GM21737 (cell line): ENCODE measurements around the gene LIMS2.

Experiments used
- ATAC-seq: cut with Tn5 transposase; IDR thresholded peaks from one replicate; pipeline ENCODE4 v1.9.1; 2021; ENCODE audit warnings: mild to moderate bottlenecking, moderate library complexity; ENCODE audit not compliant: unreplicated experiment

Gene LIMS2

DNA sequence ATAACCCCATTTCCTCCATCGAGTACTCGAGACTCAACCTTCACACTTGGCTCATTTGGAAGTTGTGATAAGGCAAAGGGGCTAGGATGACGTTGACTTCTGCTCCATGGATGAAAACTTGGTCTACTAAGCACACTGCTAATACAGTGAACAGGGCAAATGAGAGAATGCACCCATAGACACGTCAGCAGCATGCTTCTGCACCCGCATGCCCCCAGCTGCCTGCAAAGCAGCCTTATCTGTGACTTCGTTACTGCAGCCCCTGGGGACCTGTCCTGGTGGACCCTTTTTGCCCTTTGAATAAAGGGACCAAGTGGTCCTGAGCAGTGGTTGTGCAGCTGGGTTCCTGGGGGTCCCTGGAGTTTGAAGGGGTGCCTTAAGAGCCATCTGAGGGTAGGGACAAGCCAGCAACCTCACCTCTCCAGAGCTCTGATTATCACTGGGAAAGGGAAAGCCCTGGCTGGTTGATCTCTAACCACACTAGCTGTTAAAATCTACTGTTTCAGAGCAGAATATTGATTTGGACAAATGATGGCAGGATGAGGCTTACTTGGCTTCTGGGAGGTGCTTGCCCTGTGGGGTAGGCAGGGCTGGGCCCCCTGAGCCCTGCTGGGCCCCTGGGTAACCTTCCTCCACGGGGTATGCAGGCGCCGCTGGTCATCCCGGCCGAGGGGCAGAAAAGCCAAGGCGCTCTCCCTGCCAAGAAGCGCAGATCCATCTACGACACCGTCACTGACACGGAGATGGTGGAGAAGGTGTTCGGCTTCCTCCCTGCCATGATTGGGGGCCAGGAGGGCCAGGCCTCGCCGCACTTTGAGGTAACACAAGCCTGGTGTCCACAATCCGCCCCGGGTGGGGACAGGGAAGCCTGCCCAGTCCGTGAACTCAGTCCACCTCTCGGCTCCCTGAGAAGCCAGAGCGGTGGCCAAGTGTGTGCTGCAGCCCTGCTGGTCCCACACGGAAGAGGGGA, 67.0 kb downstream of the LIMS2 start:
- no peak for ATAC-seq

DNA sequence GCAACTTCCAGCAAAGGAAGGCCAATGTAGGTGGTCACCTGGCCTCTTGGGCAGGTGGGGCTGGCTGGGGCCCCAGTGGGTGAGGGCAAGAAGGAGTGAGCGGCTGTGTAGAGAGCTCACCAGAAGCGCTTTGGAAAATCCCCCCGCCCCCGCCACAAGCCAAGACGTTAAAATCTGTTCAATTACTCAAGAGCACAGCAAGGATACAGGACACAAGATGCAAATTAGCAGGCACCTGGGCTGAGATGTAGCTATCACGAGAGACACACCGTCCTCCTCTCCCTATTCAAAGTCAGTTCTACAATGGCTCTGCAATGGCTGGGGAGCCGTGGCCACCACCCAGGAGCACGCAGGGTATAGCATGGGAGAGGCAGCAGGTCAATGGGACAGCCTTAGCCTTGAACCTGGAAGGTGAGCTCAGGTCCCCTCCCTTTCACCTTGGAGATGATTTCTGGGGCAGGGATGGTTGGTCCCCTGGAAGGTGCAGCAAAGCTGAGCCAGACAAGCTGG, 67.9 kb downstream of the LIMS2 start:
- ATAC-seq = no peak

DNA sequence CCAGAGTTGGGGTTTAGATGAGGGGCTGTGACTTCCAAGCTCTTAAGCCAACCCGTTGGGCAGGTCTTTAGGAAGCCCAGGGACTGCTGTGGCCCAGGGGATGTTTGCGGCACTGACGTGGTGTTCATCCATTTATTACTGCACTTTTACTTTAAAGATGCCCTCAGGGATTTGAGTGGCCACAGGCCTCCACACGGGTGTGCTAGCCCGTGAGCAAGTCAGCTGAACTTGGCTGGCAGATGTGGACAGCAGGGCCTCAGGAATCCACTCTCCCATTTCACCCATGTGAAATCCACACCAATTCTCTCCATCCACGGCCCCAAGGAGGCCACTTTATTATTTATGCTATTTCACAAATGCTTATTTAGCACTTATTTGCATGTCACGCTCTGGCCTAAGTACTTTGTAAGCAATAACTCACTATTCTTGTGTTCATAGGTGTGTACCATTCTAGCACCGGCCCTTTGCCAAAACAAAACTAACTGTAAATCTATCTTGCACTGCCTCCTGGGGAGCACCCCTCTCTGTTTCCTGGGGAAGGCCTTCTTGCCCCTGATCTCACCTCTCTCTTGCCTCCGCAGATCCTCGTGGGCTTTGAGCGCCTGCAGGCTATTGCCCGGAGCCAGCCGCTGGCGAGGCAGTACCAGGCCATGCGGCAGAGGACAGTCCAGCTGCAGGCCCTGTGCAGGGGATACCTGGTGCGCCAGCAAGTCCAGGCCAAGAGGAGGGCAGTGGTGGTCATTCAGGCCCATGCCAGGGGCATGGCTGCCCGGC, 68.5 kb downstream of the LIMS2 start:
- ATAC-seq = no peak

DNA sequence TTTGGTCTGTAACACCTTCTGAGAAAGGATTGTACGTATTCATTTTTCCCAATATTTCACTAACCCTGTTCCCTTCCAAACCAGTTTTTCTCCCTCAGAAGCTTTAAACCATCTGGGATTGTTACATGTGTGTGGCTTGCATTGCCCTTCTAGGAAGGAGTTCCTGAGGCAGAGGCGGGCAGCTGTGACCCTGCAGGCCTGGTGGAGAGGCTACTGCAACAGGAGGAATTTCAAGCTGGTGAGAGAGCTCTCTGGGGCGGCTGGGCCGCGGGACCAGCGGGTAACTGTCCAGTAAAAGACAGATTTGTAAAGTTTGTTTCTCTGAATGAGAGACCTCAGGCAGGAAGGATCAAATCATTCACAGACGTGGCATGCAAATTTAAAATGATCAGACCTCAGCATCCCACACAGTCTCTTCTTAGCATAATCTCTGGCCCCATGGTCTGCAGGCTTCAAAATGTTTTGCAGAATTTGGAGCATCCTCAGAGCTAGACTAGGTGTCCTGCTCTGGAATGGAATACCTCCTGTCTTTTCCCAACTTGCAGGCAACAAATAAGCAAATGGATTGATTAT, 69.6 kb downstream of the LIMS2 start:
- no peak for ATAC-seq

DNA sequence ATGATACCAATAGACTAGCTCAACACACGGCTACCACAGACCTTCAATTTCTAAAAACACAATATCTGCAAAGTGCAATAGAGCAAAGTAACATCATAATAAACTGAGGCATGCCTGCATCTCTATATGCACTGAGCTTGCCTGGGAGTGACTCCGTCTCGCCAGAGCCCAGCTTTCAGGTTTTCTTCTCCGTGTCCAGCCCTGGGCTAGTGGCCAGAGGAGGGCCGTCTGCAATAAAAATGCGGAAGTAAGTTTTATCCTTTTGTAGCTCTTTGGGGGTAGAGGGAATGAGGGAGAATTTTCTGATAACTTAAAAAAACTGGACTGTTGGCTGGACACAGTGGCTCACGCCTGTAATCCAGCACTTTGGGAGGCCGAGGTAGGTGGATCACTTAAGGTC, 70.3 kb downstream of the LIMS2 start:
- no peak for ATAC-seq

DNA sequence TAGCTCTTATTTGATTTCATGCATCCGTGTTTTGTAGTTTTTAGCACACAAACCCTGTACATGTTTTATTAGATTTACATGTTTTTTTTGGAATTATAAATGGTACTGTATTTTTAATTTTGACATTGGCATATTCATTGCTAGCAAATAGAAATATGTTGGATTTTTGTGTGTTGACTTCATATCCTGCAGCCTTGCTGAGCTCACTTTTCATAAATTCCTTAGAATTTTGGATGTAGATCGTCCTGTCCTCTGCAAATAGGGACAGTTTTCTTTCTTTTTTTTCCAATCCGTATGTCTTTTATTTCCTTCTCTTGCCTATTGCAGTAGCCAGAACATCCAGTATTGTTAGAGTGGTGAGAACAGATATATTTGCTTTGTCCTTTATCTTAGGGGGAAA, 76.1 kb downstream of the LIMS2 start:
- no peak for ATAC-seq

DNA sequence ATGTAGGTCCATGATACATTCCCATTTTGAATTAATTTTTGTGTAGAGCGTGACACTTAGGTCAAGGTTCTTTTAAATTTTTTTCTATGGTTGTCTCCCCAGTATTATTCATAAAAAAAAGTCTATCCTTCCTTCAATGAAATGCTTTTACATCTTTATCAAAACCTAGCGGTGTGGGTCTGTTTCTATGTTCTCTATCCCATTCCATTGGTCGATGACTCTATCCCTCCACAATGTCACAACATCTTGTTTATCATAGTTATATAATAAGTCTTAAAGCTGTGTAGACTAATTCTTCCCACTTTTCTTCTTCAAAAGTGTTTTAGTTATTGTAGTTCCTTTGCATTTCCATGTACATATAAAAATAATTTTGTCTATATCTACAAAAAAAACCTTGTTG, 76.6 kb downstream of the LIMS2 start:
- ATAC-seq = no peak

DNA sequence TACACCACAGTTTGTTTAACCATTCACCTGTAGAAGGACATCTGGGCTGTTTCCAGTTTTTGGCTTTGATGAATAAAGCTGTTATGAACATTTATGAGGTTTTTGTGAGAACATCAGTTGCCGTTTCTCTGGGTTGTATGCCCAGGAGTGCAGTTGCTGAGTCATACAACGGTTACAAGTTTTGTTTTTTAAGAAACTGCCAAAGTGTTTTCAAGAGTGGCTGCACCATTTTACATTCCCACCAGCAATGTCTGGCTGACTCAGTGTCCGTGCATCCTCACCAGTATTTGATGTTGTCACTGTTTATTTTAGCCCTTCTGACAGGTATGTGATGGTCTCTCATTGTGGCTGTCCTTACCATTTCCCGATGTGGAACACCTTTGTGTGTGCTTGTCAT, 77.3 kb downstream of the LIMS2 start:
- no peak for ATAC-seq

DNA sequence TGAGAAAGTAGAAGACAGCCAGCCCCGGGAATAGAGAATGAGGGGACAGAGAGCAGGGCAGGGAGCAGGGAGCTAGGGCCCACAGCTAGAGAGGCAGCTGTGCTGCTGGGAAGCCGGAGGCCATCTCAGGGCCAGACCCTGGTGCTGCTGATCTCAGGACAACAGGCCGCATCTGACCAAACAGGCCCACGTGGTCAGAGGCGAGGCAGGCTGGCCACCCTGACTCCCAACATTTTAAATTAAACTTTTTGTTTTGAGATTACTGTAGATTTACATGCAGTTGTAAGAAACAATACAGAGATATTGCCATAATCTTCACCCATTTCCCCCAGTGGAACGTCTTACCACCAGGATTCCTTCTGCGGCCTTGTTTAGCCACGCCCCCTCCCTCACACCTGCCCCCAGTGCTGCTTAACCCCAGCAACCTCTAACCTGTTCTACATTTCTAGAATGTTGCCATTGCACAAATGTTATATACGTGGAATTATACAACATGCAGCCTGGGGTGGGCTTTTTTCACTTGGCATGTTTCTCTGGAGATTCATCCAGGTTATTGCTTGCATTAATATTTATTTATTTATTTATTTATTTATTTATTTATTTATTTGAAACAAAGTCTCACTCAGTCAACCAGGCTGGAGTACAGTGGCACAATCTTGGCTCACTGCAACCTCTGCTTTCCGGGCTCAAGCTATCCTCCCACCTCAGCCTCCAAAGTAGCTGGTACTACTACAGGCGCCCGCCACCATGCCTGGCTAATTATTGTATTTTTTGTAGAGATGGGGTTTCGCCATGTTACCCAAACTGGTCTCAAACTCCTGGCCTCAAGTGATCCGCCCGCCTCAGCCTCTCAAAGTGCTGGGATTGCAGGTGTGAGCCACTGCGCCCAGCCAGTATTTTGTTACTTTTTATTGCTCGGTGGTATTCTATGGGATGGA, 78.0 kb downstream of the LIMS2 start:
- no peak for ATAC-seq

DNA sequence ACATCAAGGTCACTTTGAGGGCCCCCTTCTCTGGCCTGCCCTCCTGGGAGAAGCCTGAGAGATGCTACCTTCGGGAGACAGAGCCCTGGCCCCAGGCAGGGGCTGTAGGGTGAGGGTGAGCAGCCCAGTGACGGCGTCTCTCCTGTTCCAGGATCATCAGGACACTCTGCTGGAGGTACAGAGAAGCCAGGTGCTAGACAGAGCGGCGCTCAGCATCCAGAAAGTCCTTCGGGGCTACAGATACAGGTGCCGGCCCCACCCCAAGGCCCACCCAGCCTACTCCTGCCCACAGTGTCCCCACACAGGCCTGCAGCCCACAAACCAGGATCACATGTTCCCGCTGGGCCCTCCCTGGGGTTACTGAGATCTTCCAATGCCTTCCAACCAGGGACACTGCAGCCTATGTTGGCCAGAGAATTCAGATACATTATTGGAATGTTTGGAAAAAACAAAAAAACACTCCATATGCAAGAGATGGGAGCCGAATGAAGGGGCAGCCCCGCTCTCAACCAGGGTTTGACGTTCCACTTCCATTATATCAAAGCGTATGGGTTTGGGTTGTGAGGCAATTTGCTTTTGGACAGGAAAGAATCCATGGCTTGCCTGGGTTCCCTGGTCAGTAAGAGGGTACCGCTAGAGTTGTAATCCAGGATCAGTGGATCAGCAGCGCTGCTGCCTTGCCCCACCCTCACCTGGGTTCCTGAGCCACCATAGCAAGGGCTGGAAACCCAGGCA, 78.9 kb downstream of the LIMS2 start:
- ATAC-seq = no peak

DNA sequence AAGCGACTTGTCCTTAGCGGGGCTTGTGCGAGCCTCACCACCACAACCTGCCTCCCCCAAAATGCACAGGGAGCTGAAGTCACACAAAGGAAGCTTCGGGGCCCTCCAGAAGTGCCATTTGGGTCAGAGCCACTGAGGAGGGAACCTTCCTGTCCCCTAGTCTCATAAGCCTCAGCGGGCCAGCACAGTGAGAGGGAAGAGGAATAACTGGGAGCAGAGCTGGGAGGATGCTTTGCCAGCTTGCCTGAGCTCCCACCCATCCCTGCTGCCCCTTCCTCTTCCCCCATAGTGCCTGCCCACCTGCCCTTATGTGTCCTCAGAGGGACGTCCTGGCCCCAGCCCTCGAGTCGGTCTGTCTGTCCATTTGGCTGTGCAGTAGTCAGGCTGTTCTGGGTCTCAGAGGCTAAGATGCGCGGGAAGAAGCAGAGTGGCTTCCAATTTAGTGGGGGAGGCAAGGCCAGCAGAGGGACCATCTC, 81.2 kb downstream of the LIMS2 start:
- ATAC-seq = no peak

DNA sequence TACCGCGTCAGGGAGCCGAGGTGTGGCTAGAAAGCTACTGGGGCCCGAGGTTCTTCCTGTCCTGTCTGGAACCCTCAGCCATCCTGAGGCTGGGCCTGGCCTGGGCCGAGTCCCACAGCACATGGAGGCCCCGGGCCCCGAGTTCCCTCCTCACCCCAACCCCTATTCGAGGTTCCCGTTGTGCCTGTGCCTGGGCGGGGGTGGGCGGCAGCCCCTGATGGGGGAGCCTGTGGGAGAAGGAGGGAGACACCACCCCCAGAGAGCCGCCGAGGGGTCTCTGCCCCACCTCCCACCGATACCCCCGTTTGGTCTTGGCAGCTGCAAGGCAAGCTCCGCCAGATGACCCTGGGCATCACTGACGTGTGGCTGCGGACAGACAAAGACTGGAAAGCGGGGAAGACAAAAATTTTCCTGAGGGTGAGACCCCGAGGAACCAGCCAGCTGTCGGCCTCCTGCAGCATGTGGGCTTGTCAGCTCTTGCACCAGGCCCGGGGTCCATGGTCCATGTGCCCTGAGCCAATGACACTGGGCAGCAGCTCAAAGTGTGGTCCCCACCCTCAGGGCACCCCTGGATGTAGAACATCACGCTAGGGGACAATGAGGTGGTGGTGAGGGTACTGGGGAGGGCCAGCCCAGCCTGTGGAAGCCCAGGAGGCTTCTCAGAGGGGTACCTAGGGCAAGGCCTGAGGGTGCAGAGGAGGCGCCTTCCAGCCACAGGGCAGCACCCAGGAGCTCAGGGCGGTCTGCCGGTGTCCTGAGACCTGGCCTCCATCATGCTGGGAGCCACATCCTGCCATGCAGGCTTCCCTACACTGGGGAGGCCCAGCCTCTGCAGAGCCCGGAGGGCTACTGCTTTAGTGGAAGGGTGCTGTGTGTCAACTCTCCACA, 81.9 kb downstream of the LIMS2 start:
- ATAC-seq = no peak

DNA sequence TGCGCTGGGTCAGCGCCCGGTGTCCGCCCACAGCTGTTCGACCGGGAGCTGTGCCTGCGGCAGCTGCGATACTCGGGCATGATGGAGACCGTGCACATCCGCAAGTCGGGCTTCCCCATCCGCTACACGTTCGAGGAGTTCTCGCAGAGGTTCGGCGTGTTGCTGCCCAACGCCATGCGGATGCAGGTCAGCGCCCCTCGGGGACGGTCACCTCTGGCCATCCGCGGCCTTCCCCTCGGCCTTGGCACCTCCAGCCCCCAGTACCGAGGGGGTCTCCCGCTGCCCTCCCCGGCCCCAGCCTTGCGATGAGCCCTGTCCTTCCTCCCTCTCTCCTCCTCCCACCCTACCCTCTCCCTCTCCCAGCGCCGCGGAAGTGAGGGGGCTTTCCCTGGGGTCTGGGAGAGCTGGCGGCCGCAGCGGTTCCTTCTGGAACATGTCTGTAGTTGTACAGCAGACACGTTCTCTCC, 82.5 kb downstream of the LIMS2 start:
- no peak for ATAC-seq

DNA sequence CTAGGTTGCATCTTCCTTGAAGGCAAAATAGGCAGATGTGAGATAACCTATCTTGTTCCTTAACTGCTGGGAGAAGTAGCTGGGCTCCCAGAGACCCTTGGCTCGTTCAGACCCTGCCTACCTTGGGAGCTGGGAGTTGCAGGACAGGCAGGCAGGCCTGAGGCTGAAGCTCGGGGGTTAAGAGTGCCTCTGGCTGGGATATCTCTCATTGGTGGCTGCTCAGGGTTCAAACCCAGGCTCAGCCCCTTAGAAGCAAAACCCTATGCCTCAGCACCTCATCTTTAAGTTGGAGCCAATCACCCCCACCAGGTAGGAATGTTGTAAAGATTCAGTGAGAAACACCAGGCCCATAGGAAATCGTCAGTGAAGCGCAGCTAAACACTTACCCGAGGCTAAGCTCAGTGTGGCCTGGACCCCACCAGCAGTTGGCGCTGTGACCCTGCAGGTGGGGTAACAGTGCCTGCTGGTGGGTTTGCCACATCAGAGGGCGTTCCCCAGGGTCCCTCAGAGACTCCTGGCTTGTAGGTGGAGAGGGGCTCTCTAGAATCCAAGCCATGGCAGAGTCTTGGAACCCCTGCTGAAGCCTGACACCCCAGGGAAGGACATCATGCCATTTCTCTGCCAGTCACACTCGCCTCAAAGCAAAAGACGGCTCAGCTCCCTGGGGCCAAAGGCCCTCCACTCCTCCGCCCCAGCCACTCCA, 84.0 kb downstream of the LIMS2 start:
- peak; percentile 78 for ATAC-seq

DNA sequence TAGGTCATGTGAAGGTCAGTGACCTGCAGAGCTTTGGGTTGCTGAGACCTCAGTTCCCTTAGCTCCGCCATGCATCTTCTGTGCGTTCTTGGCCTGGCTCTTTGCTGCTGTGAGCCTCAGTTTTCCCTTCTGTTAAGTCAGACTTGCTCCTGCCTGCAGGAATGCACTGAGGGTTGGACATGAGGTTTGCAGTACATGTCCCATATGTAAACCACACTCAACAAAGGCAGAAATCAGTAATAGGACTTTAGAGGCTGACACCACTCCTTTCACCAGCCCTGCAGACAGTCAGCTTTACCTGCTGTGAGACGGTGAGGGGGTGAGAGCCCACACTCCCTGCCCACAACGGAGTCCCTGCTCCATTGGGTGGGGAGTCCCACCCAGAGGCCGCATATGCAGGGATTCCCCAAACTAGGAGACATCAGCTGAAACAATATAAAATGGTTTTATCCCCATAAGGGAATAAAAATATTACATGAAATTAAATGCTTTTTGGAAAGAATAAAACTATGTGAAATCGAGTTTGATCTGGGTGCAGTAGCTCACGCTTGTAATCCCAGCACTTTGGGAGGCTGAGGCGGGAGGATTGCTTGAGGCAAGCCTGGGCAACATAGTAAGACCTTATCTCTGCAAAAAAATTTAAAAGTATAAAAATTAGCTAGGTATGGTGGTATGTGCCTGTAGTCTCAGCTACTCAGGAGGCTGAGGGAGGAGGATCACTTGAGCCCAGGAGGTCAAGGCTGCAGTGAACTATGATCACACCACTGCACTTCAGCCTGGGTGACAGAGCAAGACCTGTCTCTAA, 84.7 kb downstream of the LIMS2 start:
- no peak for ATAC-seq

DNA sequence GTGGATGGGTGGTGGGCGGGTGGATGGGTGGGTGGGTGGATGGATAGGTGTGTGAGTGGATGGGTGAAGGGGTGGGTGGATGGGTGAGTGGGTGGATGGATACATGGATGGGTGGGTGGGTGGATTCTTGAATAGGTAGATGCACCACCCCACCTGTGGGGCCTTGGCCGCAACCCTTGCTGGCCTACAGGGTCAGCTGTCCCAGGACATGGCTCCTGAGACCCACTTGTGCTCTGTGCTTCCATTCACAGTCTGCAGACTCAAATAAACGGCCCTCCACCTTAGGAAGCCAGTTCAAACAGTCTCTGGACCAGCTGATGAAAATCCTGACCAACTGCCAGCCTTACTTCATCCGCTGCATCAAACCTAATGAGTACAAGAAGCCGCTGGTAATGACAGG, 85.5 kb downstream of the LIMS2 start:
- no peak for ATAC-seq

DNA sequence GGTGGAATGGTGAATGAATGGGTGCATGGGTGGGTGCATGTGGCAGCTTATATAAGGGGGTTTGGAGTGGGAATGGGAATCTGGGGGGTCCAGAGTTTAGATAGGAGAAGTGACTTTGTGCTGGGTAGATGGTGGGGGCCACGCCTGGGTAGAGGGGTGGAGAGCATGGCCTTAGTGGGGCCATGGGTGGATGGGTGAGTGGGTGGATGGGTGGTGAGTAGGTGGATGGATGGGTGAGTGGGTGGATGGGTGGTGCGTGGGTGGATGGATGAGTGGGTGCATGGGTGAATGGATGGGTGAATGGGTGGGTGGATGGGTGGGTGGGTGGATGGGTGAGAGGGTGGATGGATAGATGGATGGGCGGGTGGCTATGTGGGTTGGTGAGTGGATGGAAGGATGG, 86.0 kb downstream of the LIMS2 start:
- ATAC-seq = no peak
